Measurements from ENCODE around the gene SPDYE6. TPM values are rescaled to one million over a fixed set of nuclear protein-coding genes. Genes with fewer than 3 reads are reported as not detected.

The SPDYE6 gene
- total and polyA plus RNA-seq, 2 experiments from 2014 or later = not detected

GRCh38 chr7:102305414-102306268, 50.6 kb downstream of the SPDYE6 start (continued):
- no peak for TF ChIP-seq CTCF (conservative IDR thresholded peaks at IDR 0.05; ENCODE audit: low read depth in 2 of 2)
- TF ChIP-seq STAT1 (IDR thresholded peaks at IDR 0.05; ENCODE audit: unreplicated experiment) = no peak
- no peak for TF ChIP-seq EZH2phosphoT487 (IDR thresholded peaks at IDR 0.05; ENCODE audit: unreplicated experiment)
- TF ChIP-seq CREB1 (CRISPR knock-in tag; IDR thresholded peaks at IDR 0.05; ENCODE audit: low read depth) = no peak
- TF ChIP-seq JUNB (IDR thresholded peaks at IDR 0.05; ENCODE audit: unreplicated experiment) = no peak
- no peak for TF ChIP-seq ZNF114 (CRISPR knock-in tag; IDR thresholded peaks at IDR 0.05)
- no peak for TF ChIP-seq NANOG (IDR thresholded peaks at IDR 0.05; ENCODE audit: borderline replicate concordance)

GRCh38 chr7:102304668-102305067, 51.6 kb downstream of the SPDYE6 start:
- no peak overlapping the region for H2AFZ ChIP-seq
- no peak overlapping the region for H3K4me2 ChIP-seq
- Mint-ChIP-seq H3K9me3 (no peaks in the 10 kb centered on the region), H3K4me3 (no peak overlapping the region), H3K27ac (no peak overlapping the region), H3K36me3 (ENCODE audit: low read depth) (peaks cover 3% of the 10 kb centered on the region; the same call in 1 of the 3 replicates), H3K27me3 (ENCODE audit: insufficient read depth, low read depth, poor library complexity) (peaks cover 11% of the 10 kb centered on the region), H3K4me1 (peaks cover 10% of the 10 kb centered on the region)
- no peak overlapping the region for H3K27ac ChIP-seq (ENCODE audit: low read depth)
- 0 out of 2 replicates have a peak, but pooled peaks cover 5% of the 10 kb centered on the region for H3F3A ChIP-seq (replicated peaks; ENCODE audit: low read depth)
- peaks cover 11% of the 10 kb centered on the region for H4K20me1 ChIP-seq (replicated peaks; ENCODE audit: insufficient read depth)
- H3K4me1 ChIP-seq (ENCODE audit: insufficient read depth) = peaks cover 11% of the 10 kb centered on the region; the same call in 1 of the 2 replicates
- DNase-seq (ENCODE audit: low spot score) (no peak), ATAC-seq (no peak)
- H3K9me2 ChIP-seq (ENCODE audit: insufficient read depth) = no peaks in the 10 kb centered on the region
- peaks cover 5% of the 10 kb centered on the region; the same call in 1 of the 2 replicates for H3K27me3 ChIP-seq (ENCODE audit: insufficient read depth)
- H3K36me3 ChIP-seq (ENCODE audit: insufficient read depth) = no peaks in the 10 kb centered on the region
- H3K4me3 ChIP-seq = no peak overlapping the region
- no peaks in the 10 kb centered on the region for H3K79me2 ChIP-seq (replicated peaks; ENCODE audit: insufficient read depth)
- TF ChIP-seq NANOG (IDR thresholded peaks at IDR 0.05; ENCODE audit: borderline replicate concordance) (no peak), POLR2AphosphoS5 (IDR thresholded peaks at IDR 0.05; ENCODE audit: low read depth) (no peak), EZH2phosphoT487 (IDR thresholded peaks at IDR 0.05; ENCODE audit: unreplicated experiment) (no peak), ZNF462 (CRISPR knock-in tag; IDR thresholded peaks at IDR 0.05) (no peak), ZNF114 (CRISPR knock-in tag; IDR thresholded peaks at IDR 0.05) (no peak), JUNB (IDR thresholded peaks at IDR 0.05; ENCODE audit: unreplicated experiment) (no peak), EZH2 (IDR thresholded peaks at IDR 0.05; ENCODE audit: low read depth, unreplicated experiment) (no peak), CTCF (conservative IDR thresholded peaks at IDR 0.05; ENCODE audit: low read depth in 2 of 2) (no peak), CREB1 (CRISPR knock-in tag; IDR thresholded peaks at IDR 0.05; ENCODE audit: low read depth) (no peak), ZNF331 (CRISPR knock-in tag; IDR thresholded peaks at IDR 0.05; ENCODE audit: low read depth) (no peak), STAT1 (IDR thresholded peaks at IDR 0.05; ENCODE audit: unreplicated experiment) (no peak), ETS1 (IDR thresholded peaks at IDR 0.05) (no peak)

Data from GM23338 (cell line).